Activated CD4-positive, alpha-beta T cell treated with anti-CD3 and anti-CD28 coated beads for 48 hours (primary cell): Measurements from ENCODE around the gene ACAP3.

Experiments used
- DNase-seq: peaks from one replicate; pipeline ENCODE4 v3.0.0-alpha.2; 2020

Gene ACAP3

DNA sequence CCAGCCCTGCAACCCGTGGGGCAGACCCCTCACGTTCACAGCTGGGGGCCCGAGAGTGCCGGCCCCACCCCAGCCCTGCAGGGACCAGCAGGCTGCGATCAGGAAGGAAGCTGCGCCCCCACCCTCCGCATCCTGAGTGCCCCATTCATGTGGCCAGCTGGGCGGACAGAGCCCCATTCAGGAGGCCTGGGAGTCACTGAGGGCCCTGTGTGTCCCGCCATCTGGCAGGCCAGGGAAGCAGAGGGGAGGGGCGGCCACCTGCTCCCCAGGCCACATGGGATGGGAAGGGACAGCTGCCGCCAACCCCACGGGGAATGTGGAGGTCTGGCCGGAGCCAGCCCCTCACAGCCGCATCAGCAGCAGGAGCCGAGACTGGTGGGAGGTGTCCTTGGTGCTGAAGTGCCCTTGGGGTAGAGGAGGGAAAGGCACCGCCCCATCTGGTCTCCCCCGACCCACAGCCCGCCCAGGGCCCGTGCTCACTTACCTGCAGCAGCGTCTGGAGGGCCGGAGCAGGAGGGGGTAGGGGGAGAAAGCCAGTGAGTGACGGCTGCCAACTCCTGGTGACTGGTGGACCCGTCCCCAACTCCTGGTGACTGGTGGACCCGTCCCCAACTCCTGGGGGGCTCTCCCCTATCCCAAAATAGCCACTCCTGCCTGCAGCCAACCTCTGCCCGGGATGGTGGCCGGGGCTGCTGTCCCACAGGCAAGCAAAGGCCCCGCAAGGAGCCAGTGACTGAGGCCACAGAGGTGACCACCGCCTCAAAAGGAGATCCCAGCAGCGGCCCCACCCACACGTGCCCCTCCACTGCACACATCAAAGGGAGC lies 8.7 kb downstream of the ACAP3 start:
- no peak for DNase-seq

DNA sequence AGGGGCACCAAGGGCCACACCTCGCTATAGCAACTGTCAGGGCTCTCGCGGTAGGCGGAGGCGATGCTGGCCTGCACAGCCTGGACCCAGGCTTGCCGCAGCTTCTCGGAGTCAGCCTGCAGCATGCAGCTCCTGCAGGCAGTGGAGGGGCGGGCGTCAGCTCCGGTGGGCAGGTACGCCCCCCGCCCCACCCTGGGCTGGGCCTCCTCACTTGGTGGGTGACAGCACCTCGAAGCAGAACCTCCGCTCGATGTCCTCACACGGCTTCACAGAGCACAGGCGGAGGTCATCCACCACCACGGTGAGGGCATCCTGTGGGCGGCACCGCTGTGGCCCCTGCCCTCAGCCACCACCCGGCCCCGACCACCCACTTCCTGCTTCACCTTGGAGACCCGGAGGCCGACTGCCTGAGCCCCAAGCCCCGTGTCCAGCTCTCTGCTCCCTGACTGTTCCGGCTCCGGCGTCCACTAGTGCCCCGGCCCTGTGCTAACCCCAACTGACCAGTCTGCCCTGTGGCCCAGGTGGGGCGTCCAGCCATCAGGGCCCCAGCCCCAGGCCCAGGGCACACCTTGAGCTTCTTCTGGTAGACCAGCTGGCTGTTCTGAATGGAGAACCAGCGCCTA lies 9.8 kb downstream of the ACAP3 start:
- DNase-seq = no peak

DNA sequence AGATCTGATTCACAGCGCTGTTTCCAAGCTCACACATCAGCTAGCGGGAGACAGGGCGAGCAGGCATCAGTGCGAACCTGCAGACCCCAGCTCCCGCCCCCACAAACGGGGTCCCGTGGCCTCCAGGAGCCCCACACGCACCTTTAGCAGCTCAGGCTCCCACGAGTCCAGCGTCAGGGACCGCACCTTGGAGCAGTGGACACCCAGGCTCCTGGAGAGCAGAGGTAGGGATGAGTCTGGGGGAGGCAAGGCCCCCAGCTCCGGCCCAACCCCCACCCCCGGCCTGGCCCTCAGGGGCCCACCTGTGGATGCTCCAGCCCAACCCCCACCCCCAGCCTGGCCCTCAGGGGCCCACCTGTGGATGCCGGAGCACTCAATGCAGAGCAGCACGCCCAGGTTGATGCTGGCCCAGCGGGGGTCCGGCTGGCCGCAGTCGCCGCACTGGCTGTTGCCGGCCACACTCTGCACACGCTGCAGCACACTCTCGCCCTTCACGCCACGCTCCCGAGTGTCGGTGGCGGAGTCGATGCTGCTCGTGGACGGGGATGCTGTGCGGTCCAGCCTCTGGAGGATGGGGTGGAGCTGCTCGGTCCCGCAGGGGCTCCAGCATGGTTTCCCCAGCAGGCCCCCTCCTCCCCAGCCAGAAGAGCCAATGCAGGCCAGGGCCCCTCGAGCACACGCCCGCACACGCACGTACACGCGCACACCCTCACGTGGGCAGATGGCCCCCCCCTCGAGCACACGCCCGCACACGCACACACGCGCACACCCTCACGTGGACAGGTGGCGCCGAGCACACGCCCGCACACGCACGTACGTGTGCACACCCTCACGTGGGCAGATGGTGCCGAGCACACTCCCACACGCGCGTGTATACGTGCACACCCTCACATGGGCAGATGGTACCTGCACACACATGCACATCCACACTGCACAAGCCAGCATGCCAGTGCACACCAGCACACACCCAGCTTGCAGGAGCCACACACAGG lies 11.4 kb downstream of the ACAP3 start:
- no peak for DNase-seq

DNA sequence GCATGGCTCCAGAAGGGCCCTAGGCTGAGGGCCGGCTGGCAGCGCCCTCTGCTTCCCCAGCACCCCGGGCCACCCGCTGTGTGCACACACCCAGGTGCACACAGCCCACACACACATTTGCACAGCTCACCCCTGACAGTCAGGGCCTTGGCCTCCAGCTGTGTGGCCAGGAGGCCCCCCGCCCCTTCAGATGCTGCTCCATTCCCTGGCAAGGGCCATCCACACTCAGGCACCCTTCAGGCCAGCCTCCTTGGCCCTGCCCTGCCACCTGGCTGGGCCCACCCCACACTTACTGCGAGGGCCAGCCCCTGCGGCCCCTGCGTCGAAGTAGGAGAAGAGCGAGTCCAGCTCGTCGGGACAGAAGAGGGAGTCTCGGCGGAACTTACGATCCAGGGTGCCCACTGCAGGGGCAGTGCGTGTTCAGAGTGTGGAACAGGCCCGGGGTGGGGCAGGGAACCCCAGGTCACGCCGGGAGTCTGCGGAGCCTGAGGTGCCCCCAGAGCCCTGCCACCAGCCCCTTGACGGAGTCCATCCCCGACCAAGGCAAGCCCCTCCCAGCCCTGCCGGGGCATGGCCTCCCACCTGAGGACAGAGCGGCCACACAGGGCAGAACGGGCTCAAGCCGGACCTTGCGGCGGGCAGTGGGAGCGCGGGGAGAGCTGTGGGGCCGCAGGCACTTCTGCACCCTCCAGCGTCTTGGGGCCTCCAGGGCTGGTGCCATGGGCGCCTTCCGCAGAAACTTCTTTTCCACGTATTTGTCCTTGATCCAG lies 12.4 kb downstream of the ACAP3 start:
- DNase-seq = no peak

DNA sequence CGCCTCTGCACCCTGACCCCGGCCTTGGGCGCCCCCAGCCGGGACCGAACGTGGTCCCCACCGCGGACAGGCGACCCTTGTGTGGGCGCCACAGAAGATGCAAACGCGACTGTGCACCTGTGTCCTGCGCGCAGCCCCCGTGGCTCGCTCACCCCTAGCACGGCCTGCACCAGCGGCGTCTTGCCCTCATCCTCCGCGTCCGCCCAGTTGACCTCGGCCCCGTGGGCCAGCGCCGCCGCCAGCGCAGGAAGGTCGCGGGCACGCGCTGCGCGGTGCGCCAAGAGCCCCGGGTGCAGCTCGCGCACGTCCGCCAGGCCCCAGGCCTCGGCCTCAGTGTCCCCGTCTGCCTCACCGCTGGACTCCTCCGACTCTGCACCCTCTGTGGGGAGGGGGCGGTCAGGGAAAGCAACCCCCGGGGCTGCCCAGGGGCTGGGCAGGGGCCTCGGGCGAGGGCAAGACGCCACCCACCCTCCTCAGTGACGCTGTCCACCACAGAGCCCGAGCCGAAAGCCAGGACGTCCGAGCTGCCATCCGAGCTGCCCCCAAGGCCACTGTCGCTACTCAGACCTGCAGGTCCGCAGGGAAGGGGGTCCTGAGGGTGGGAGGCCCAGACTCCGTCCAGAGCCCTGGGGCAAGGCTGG lies 13.4 kb downstream of the ACAP3 start:
- no peak for DNase-seq

DNA sequence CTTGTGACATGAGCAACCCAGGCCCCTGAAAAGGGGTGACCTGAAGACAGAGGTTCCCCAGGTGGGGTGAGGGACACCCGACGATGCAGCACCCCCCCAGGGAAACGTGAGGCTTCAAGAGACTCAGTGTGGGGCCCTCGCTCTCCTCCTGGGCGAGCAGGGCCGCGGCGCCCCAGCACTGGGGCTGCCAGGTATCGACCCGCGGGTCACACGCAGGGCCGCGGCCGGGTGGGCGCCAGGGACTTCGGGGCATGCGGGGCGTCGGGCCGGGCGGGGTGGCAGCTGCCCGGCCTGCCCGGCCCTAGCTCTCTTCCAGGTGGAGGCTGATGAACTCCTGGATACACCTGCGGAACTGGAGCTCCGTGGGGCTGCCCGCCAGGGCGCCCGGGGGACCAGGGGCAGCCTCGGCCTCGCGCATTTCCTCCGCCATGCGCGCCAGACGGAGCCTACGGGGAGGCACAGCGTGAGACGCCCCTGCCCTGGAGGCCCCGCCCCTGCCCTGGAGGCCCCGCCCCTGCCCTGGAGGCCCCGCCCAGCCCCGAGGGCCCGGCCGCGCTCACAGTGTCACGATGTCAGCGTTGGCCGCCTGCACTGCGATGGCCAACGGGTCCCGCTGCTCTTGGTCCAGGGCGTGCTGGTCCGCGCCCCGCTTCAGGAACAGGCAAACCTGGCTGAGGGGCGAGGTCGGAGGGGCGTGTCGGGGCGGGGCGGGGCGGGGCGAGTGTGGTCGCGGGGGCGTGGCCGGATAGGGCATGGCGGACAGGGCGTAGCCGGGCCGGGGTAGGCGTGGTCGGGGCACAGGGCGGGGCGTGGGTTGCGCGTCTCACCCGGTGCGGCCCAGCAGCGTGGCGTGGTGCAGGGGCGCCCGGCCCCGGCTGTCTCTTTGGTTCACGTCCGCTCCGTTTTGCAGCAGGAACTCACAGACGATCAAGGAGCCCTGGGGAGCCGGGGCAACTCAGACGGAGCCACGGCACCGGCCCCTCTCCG lies 14.2 kb downstream of the ACAP3 start:
- no peak for DNase-seq

DNA sequence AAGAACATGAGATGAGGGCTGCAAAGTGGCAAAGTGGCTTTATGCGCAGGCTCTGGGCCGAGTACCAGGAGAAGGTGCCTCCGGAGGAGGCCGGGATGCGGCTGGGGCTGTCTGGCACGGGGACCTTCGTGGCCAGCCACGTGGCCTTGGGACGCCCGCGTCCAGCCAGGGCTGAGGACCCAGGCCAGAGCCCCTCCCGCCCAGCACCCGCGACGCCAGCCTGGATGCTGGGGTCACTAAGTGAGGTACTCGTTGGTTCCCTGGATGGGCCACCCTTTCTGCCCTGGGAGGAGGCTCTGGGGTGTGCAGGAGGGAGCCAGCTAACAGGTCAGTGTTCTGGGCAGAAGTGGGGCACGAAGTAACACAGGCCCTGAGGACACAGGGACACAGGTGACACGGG lies 14.9 kb downstream of the ACAP3 start:
- DNase-seq = no peak

DNA sequence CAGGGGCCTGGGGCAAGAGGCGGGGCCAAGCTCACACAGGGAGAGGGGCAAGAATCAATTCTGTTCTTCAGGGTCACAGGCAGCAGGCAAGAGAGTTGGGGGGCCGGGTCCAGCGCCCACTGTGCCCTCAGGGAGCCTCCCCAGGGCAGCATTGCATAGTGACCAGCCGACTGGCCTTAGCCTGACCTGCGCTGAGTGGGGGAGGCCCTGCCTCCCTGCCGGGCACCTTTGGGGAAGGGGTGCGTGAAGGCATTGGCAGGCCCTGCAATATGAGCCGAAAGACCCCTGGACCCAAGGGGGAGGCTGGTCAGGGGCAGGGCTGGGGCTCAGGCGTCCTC lies 15.3 kb downstream of the ACAP3 start:
- no peak for DNase-seq

DNA sequence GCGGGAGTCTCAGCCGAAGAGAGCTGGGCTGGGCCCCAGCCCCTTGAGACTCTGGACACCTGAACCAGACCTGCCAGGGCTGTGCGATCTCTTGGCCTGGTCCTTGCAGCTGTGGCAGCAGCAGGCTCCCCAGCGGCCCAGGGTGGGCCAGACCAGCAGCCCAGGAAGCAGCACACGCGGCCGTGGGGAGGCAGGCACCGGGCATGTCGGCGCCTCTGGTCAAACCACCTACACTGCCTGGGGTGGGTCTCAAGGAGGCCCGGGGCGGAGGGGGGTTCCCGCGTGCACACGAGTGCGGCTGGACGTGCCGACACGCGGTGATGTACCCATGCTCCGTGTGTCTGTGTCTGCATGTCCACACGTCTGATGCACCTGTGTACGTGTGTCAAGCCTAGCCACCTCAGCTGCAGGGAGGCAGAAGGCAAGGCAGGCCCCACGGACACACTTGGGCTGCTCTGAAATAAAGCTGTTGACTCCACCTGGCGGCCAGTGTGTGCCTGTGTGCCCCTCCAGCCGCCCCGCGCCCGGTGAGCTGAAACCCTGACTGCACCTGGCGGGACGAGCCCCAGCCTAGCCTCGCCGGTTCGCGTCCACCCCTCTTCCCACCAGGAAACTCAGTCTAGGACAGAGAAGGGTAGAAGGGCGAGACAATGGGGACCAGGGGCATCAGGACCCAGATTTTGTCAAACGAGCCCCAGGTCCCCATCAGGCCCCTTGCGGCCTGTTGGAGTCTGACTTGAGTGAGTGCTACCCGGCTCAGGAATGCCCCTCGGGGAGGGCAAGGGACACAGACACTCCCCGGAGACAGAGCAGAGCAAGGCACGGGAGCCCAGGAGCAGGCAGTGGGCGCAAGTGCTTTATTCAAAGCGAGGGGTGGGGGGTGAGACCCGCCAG lies 15.9 kb downstream of the ACAP3 start:
- DNase-seq = peak; percentile 76

DNA sequence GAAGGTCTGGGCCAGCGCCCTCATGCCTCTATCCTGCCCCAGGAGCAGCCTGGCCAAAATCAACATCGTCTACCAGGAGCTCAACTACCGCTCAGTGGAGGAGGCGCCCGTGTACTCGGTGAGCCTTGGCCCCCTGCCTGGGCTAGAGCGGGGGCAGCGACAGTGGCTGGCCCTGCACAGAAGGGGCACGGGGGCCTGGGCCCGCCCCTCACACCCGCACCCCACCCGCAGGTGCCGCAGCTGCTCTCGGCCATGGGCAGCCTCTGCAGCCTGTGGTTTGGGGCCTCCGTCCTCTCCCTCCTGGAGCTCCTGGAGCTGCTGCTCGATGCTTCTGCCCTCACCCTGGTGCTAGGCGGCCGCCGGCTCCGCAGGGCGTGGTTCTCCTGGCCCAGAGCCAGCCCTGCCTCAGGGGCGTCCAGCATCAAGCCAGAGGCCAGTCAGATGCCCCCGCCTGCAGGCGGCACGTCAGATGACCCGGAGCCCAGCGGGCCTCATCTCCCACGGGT lies 16.7 kb downstream of the ACAP3 start:
- no peak for DNase-seq

DNA sequence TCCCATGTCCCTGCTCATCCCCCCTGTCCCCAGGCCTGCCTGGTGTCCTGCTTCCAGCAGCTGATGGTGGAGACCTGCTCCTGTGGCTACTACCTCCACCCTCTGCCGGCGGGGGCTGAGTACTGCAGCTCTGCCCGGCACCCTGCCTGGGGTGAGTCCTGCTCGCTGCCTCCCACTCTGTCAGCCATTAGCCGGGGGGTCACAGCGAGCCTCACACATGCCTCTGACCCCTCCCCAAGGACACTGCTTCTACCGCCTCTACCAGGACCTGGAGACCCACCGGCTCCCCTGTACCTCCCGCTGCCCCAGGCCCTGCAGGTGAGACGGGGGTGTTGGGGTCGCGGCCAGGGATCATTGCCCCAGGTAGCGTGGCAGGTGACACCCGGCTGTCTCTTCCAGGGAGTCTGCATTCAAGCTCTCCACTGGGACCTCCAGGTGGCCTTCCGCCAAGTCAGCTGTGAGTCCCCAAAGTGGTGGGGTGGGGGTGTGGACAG lies 17.4 kb downstream of the ACAP3 start:
- peak; percentile 80 for DNase-seq

DNA sequence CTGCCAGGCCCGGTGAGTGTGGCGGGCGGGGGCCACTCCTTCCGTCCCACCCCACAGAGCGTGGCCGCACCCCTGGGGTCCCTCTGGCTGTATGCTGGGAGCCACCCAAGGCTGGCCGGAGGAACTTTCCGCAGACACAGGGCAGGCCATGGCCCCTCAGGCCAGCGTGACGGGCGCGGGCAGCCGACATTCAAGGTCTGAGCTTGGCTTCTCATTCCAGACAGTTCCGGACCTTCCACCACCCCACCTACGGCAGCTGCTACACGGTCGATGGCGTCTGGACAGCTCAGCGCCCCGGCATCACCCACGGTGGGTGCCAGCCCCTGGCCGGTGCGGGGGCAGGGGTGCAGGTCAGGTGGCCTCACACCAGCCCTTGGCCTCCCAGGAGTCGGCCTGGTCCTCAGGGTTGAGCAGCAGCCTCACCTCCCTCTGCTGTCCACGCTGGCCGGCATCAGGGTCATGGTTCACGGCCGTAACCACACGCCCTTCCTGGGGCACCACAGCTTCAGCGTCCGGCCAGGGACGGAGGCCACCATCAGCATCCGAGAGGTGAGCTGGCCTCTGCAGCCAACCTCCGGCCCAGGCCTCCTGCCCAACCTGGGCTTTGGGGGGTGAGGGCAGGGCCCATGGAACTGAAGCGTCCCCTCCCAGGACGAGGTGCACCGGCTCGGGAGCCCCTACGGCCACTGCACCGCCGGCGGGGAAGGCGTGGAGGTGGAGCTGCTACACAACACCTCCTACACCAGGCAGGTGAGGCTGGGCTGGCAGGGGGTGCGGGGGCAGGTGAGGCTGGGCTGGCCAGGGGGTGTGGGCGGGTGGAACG lies 20.2 kb downstream of the ACAP3 start:
- no peak for DNase-seq

DNA sequence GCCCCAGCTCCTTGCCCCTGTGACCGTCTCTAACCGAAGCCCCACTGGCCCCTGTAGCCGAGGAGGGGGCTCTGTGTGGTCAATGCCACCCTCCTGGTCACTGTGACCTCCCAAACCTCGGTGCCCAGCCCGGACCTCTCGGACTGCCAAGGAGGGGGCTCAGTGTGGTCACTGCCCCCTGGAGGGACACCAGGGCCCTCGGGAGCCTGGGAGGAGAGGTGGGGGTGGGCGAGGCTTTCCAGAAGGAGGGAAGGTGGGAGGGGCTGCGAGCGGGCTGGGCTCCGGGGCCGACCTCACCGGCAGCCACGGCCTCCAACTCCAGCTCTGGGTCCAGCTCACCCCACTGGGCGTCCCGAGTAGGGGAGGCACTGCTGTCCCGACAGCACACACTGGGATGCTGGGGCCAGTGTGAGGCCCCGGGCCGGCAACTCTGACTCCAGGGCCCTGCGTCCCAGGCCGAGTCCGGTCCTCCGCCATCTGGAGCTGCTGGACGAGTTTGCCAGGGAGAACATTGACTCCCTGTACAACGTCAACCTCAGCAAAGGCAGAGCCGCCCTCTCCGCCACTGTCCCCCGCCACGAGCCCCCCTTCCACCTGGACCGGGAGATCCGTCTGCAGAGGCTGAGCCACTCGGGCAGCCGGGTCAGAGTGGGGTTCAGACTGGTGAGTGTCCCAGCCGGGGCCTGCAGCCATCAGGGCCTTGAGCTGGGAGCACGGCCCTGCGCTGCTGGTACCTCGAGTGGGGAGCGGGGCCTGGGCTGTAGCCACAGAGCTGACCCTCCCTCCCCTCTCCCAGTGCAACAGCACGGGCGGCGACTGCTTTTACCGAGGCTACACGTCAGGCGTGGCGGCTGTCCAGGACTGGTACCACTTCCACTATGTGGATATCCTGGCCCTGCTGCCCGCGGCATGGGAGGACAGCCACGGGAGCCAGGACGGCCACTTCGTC lies 21.1 kb downstream of the ACAP3 start:
- DNase-seq = no peak

DNA sequence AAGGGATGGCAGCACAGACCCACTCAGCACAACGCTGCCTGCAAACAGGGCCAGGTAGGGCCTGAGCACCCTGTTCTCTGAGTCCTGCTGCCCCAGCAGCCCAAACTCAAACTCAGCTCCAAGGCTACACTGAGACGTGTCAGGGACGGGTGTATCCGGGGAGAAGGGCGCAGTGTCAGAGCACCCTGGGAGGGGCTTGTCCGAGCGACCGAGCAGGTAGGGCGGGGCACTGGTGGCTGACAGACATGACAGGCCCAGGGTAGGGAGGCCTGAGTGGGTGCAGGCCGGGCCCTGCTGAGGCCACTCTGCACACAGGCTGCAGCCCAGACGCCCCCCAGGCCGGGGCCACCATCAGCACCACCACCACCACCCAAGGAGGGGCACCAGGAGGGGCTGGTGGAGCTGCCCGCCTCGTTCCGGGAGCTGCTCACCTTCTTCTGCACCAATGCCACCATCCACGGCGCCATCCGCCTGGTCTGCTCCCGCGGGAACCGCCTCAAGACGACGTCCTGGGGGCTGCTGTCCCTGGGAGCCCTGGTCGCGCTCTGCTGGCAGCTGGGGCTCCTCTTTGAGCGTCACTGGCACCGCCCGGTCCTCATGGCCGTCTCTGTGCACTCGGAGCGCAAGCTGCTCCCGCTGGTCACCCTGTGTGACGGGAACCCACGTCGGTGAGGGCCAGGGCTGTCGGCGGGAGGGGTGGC lies 22.0 kb downstream of the ACAP3 start:
- DNase-seq = no peak

DNA sequence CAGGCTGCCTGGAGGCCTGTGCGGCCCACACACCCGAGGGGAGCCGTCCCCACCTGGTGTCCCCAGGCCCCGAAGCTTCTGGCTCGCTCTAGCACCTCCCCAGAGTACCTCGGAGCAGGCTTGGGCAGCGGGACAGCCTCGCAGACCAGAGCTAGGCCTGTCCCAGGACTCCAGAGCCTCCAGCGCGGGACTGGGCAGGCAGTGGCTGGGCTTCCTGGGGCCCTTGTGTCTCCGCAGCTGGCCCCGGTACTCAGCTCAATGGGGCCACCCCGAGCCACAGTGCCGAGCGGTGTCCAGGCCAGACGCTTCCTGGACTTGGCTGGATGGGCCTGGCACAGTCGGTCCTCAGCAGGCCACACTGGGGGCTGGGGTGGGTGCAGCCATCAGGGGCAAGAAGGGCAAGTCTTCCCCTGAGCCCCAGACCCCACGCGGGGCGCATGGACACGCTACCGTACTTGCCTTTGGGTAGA lies 22.6 kb downstream of the ACAP3 start:
- DNase-seq = no peak
